Measurements from ENCODE around the gene CACFD1.

Gene CACFD1

GRCh38 chr9:133440874-133441273 is 18.9 kb upstream of the CACFD1 start:
- TF ChIP-seq CSRNP3 (CRISPR knock-in tag; IDR thresholded peaks at IDR 0.05) (no peak), TOX (CRISPR knock-in tag; IDR thresholded peaks at IDR 0.05; ENCODE audit: borderline replicate concordance) (no peak), ZNF70 (CRISPR knock-in tag; IDR thresholded peaks at IDR 0.05) (no peak), CREB5 (CRISPR knock-in tag; IDR thresholded peaks at IDR 0.05; ENCODE audit: low read depth) (no peak), ZNF8 (CRISPR knock-in tag; IDR thresholded peaks at IDR 0.05) (no peak)
- TF ChIP-seq, protein P1, sequence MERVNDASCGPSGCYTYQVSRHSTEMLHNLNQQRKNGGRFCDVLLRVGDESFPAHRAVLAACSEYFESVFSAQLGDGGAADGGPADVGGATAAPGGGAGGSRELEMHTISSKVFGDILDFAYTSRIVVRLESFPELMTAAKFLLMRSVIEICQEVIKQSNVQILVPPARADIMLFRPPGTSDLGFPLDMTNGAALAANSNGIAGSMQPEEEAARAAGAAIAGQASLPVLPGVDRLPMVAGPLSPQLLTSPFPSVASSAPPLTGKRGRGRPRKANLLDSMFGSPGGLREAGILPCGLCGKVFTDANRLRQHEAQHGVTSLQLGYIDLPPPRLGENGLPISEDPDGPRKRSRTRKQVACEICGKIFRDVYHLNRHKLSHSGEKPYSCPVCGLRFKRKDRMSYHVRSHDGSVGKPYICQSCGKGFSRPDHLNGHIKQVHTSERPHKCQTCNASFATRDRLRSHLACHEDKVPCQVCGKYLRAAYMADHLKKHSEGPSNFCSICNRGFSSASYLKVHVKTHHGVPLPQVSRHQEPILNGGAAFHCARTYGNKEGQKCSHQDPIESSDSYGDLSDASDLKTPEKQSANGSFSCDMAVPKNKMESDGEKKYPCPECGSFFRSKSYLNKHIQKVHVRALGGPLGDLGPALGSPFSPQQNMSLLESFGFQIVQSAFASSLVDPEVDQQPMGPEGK (CRISPR knock-in tag; IDR thresholded peaks at IDR 0.05; ENCODE audit: borderline replicate concordance), result no peak
- ATAC-seq, result no peak

DNA sequence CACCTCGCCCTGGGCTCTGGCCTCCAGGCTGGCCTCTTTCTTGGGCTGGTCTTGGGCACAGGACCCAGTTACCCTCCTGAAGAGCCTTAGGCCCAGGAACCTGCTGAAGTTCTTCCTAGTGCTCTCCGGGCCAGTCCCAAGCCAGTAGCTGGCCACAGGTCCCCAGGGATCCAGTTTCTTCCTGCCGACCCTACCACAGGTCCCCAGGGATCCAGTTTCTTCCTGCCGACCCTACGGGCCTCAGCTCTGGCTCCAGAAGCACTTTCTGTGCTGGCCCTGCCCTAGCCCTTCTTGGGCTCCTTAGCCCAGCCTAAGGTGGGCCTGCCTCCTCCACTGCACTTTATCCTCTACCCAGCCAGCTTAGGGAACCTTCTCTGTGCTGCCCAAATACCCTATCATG is 18.2 kb upstream of the CACFD1 start:
- ATAC-seq, result no peak
- no peak for TF ChIP-seq ZNF565 (CRISPR knock-in tag; conservative IDR thresholded peaks at IDR 0.05; ENCODE audit: low read depth)
- TF ChIP-seq CSDC2 (CRISPR knock-in tag; IDR thresholded peaks at IDR 0.05), result no peak
- no peak for TF ChIP-seq ESRRG (CRISPR knock-in tag; IDR thresholded peaks at IDR 0.05)
- TF ChIP-seq SNAI2 (CRISPR knock-in tag; IDR thresholded peaks at IDR 0.05), result no peak
- no peak for TF ChIP-seq ZFP3 (CRISPR knock-in tag; IDR thresholded peaks at IDR 0.05)

- TF ChIP-seq TCF4 (CRISPR knock-in tag; IDR thresholded peaks at IDR 0.05; ENCODE audit: borderline replicate concordance), result no peak
- no peak for TF ChIP-seq CSDC2 (CRISPR knock-in tag; IDR thresholded peaks at IDR 0.05)
- TF ChIP-seq ZNF565 (CRISPR knock-in tag; conservative IDR thresholded peaks at IDR 0.05; ENCODE audit: low read depth), result no peak
- TF ChIP-seq RARB (CRISPR knock-in tag; IDR thresholded peaks at IDR 0.05), result no peak
- TF ChIP-seq, protein P2, sequence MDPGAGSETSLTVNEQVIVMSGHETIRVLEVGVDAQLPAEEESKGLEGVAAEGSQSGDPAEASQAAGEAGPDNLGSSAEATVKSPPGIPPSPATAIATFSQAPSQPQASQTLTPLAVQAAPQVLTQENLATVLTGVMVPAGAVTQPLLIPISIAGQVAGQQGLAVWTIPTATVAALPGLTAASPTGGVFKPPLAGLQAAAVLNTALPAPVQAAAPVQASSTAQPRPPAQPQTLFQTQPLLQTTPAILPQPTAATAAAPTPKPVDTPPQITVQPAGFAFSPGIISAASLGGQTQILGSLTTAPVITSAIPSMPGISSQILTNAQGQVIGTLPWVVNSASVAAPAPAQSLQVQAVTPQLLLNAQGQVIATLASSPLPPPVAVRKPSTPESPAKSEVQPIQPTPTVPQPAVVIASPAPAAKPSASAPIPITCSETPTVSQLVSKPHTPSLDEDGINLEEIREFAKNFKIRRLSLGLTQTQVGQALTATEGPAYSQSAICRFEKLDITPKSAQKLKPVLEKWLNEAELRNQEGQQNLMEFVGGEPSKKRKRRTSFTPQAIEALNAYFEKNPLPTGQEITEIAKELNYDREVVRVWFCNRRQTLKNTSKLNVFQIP (CRISPR knock-in tag; IDR thresholded peaks at IDR 0.05; ENCODE audit: borderline replicate concordance, low read depth), result no peak
- no peak for TF ChIP-seq PPARA (CRISPR knock-in tag; IDR thresholded peaks at IDR 0.05; ENCODE audit: borderline replicate concordance)
- no peak for TF ChIP-seq GLIS3 (CRISPR knock-in tag; IDR thresholded peaks at IDR 0.05)
- TF ChIP-seq ISL1 (CRISPR knock-in tag; IDR thresholded peaks at IDR 0.05), result no peak
- no peak for TF ChIP-seq CSRNP3 (CRISPR knock-in tag; IDR thresholded peaks at IDR 0.05)
- TF ChIP-seq ZFP30 (CRISPR knock-in tag; IDR thresholded peaks at IDR 0.05), result no peak
- no peak for TF ChIP-seq BACH2 (CRISPR knock-in tag; IDR thresholded peaks at IDR 0.05; ENCODE audit: borderline replicate concordance)
- no peak for TF ChIP-seq ARNTL (CRISPR knock-in tag; IDR thresholded peaks at IDR 0.05; ENCODE audit: borderline replicate concordance, low read depth)
- TF ChIP-seq SNAI2 (CRISPR knock-in tag; IDR thresholded peaks at IDR 0.05), result no peak
- no peak for TF ChIP-seq ZNF70 (CRISPR knock-in tag; IDR thresholded peaks at IDR 0.05)
- no peak for TF ChIP-seq TSHZ2 (CRISPR knock-in tag; IDR thresholded peaks at IDR 0.05)
- no peak for TF ChIP-seq ZNF8 (CRISPR knock-in tag; IDR thresholded peaks at IDR 0.05)
- ATAC-seq, result no peak
Measured at GRCh38 chr9:133443248-133443647, 16.5 kb upstream of the CACFD1 start.

All from SK-N-SH treated with all-trans-retinoic acid at 6 μM for 48 hours (cell line).